AG04449 (cell line): Measurements from ENCODE around the gene CABYR.
A peak's percentile ranks its signal among the peaks of the same experiment; 100 is the strongest.

Experiments
- CTCF ChIA-PET: fragments of 350-600 bp; formaldehyde crosslinking; extraction: SDS; loops from one replicate; lab custom pipeline; 2021; ENCODE audit warnings: antibody characterized with exemption; lab: Yijun Ruan, JAX
- POLR2A ChIA-PET: fragments of 400-600, 350-600 bp; formaldehyde crosslinking; extraction: SDS; loops from one replicate; lab custom pipeline; 2020; ENCODE audit warnings: antibody characterized with exemption, inconsistent platforms; lab: Yijun Ruan, JAX
- DNase-seq: peaks from one replicate; pipeline ENCODE4 v3.0.0-alpha.2; 2010; ENCODE audit warnings: low read depth, low spot score
- H3K4me3 ChIP-seq: 2 replicates; pipeline ENCODE4 v1.5.1; 2011; ENCODE audit warnings: low read depth, mild to moderate bottlenecking, control low read depth, low read length
- TF ChIP-seq, protein P1 (sequence below): IDR thresholded peaks from one replicate; pipeline ENCODE4 v1.5.1; 2011; ENCODE audit warnings: mild to moderate bottlenecking, moderate library complexity, low read length, control low read depth, inconsistent platforms; ENCODE audit not compliant: insufficient read depth; ENCODE audit errors: missing control alignments

The CABYR gene

DNA sequence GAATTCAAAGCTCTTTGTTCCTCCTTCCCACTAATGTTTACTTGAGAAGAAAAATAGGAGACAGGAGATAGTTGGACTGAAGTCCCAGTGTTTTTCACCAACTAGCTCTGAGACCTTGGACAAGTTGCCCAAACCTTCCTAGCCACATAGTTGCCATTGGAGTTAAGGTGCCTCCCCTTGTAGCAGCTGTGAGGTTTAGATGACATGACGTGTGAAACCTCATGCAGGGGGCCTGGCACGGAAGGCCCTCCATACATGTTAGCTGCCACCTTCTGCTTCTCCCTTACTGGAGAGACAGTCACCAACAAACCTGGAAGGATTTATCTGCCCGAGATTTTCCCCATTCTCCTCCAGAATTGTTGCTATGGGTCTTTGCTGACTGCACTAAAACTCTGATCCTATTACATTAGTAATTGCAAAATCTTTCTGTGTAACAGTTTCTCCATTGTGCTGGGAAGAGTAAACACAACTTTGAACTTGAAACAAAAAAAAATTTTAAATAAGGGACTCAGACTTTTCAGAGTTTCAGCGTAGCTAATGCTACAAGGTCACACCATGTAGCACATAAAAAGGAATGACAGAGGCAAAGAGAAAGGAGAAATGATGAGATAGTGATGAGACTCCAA lies 23.8 kb upstream of the CABYR start:
- CTCF ChIA-PET, result interaction anchor here (0.7 to 2.6 kb wide), 8 partner anchors 8 to 493 kb away, joined by 3 to 9 read pairs (median 4); no protein-coding TSS in a partner anchor
- TF ChIP-seq, protein P1, sequence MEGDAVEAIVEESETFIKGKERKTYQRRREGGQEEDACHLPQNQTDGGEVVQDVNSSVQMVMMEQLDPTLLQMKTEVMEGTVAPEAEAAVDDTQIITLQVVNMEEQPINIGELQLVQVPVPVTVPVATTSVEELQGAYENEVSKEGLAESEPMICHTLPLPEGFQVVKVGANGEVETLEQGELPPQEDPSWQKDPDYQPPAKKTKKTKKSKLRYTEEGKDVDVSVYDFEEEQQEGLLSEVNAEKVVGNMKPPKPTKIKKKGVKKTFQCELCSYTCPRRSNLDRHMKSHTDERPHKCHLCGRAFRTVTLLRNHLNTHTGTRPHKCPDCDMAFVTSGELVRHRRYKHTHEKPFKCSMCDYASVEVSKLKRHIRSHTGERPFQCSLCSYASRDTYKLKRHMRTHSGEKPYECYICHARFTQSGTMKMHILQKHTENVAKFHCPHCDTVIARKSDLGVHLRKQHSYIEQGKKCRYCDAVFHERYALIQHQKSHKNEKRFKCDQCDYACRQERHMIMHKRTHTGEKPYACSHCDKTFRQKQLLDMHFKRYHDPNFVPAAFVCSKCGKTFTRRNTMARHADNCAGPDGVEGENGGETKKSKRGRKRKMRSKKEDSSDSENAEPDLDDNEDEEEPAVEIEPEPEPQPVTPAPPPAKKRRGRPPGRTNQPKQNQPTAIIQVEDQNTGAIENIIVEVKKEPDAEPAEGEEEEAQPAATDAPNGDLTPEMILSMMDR, result no peak

DNA sequence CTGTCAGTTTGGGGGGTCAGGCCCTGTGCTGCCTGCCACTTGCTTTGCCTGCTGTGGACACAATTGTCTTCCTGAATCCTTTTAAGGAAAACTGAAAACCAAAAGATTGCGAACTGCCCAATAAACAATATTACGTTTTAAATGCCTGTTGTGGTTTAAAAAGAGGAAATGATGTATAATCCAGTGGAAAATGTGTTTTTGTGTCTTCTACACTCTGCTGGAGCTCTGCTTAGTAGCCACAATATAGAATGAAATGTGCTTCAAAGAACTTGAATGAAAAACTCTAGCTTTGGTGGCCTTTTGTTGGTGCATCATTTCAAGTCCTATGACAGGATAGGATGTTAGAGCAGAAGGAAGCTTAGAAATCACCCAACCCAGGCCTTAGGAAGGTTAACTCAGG lies 23.2 kb upstream of the CABYR start:
- ChIA-PET CTCF (interaction anchor here (0.6 to 2.6 kb wide), 5 partner anchors 9 to 301 kb away, joined by 3 to 9 read pairs (median 3); no protein-coding TSS in a partner anchor), POLR2A (no interaction called here)
- H3K4me3 ChIP-seq, result no peak overlapping the region
- TF ChIP-seq, protein P1, result no peak
- no peak for DNase-seq

More for the DNA sequence above, 23.8 kb upstream of the CABYR start:
- H3K4me3 ChIP-seq, result no peak overlapping the region
- POLR2A ChIA-PET, result no interaction called here
- DNase-seq, result no peak

DNA sequence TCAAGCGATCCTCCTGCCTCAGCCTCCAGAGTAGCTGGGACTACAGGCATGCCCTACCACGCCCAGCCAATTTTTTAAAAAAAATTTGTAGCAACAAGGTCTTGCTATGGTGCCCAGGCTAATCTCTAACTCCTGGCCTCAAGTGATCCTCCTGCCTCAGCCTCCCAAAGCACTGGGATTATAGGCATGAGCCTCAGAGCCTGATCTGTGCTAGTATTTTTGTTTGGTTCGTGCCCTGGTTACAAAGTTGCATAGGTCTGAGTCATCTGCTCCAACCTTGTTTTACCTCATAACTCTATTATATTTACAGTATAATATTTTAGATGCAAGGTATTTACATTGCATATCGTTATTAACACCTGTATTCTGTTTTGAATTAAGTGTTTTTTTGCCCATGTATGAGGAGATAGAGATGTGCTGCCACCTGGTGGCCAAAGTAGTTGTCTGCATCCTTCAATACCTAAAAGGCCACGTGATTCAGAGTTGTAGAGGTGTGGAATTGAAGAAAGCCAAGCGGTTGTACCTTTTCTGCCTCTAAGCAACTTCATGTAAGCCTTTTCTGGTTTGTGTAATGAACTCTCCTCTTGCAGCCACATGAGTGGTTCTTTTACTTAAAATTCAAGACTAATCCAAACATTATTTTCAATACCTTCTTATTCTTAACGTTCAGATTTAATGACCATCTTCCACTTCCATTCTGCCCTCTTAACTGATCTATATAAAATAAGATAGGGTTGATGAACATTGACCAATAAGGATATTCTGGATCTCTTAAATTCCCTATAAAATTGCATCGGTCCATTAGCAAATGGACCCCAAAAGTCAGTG lies 19.9 kb upstream of the CABYR start:
- POLR2A ChIA-PET, result no interaction called here
- TF ChIP-seq, protein P1, result peak; percentile 67
- CTCF ChIA-PET, result interaction anchor here (0.7 to 1.6 kb wide), 25 partner anchors 8 to 621 kb away, joined by 3 to 6 read pairs (median 3); no protein-coding TSS in a partner anchor
- DNase-seq, result no peak
- no peak overlapping the region for H3K4me3 ChIP-seq

DNA sequence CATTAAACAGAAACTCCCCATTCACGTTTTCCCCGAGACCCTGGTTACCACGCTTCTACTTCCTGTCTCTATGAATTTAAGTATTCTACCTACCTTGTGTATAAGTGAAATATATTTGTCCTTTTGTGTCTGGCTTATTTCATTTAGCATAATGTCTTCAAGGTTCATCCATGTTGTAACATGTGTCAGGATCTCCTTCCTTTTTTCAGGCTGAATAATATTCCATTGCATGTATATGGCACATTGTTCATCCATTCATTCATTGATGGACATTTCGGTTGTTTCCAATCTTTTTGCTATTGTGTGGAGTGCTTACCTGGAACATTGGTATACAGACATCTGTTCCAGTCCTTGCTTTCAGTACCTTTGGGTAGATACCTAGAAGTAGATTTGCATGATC lies 18.2 kb upstream of the CABYR start:
- no peak overlapping the region for H3K4me3 ChIP-seq
- DNase-seq, result no peak
- CTCF ChIA-PET, result interaction anchor here (0.7 to 1.8 kb wide), 6 partner anchors 9 to 499 kb away, joined by 3 to 9 read pairs (median 4); no protein-coding TSS in a partner anchor
- TF ChIP-seq, protein P1, result no peak
- POLR2A ChIA-PET, result no interaction called here

DNA sequence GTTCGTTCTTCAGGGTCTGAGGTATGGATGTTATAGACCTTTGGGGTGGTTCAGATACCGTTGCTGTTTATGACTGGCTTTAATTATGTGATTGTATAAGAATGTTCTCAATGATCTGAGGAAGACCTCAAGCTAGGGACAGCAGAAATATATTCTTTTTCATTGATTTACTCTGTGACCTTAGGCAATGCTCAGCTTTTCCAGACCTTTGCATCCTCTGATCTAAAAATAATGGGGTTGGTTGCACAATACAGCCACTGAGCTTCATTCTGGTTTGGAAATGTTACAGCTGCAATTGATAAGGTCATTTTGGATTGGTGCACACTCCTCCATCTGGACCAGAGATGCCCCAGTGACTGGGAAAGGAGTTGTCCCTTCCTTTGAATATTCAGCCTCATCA lies 17.2 kb upstream of the CABYR start:
- H3K4me3 ChIP-seq, result no peak overlapping the region
- ChIA-PET POLR2A (no interaction called here), CTCF (interaction anchor here (1.8 kb wide), 1 partner anchor 10 kb away, joined by 9 read pairs; no protein-coding TSS in a partner anchor)
- DNase-seq, result no peak
- TF ChIP-seq, protein P1, result no peak
